NCI-H510A treated with DMSO at 0.1 percent for 48 hours (cell line): ENCODE measurements around the gene TECTA.
"Not testable (repeated sequence)": the region's sequence is repeated elsewhere in the genome, so short reads cannot be mapped to it uniquely, and the experiment has no call there.

Experiments
- DNase-seq: peaks from one replicate; lab custom pipeline; 2025; lab: John Stamatoyannopoulos, UW

TECTA gene

DNA sequence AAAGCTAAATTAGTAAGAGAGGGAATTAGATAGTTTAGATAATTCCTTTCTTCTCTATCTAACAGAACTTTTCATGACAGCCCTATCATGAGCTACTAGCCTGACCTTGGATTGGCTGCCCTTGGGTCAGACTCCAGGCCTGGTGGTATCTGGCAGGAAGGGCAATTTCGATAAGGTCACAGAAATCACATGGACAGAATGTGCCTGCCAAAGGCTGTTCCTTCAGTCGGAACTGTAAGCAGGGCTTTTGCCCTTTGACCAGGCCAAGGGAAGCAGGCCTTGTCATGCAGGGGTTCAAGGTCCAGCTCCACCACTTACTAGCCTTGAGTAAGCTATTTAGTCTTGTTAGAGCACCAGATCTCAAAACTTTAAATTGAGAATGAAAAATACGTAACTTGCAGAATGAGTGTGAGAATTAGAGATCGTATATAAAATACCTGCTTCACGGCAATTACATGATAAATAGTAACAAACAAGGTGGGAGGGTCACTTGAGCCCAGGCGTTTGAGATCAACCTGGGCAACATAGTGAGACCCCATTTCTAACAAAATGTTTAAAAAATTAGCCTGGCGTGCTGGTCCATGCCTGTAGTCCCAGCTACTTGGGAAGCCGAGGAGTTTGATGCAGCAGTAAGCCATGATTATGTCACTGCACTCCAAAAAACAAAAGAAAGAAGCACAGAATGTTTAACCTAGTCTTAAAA, 130.7 kb downstream of the TECTA start:
- DNase-seq = no peak

DNA sequence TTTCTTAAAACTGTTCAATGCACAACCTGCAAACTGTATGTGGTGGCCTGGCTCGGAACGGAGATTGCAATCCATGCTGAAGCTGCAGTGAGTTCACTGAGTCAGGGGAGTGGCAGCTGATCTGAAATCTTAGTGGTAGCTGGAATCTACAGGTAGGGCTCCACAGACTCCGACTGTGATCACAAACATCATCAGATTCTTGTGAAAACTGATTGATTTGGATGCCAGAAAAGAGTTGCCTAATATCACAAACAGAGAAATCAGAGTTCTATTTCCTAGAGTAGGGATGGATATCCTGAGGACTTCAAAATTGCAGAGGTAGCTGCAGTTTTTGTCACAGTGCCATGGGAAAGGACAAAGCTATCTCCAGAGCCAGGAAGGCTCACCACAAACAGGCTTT, 134.0 kb downstream of the TECTA start:
- DNase-seq = no peak

DNA sequence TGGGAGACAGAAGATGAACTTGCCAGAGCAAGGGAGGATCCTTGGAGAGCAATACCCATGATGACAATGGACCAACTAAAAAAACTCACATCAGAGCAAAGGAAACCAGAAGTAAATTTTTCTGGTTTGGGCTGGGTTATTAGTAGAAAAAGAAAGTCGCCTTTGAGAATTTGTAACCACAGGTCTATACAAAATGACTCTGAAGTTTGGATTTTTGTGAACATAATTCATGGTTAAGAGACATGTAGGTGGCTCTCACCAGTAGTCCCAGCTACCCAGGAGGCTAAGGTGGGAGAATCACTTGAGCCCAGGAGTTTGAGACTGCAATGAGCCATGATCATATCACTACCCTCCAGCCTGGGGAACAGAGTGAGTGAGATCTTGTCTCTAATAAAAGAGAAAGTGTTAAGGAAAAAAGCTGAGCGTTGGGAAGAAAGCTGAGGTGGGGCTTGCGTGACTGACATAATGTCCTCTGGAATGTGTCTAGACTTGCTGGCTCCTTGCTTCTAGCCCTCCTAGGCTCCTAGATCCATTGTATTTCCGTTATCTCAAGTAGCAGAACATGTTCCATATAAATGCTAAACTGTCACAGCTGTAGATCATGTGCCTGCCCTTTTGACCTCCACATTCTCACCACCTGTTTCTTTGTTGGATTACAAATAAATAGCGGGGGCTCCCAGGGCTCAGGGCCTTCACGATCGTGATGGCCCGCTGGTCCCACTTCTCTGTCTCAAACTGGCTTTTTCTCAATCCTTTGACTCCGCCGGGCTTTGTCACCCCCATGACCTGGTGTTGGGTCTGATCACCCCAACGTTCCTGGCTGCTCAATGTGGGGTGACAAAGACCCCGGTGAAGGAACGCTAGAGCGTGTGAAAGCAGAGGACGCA, 135.3 kb downstream of the TECTA start:
- DNase-seq = no peak

DNA sequence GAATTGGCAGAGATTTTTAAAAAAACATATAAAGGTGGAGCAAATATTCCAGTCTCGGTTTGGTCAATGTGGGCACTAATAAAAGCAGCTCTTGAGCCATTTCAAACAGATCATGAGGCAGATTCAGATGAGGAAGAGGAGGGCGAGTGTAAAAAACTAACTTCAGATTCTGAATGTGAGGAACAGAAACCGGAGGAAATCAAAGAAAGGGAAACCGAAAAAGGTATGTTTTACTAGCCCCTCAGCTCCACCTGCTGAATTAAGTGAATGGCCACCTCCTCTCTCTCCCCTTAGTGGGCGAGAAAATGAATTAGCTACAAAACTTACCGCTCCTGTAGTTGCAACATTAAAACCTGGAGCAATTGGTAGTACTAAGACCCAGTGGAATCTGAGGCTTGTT, 136.2 kb downstream of the TECTA start:
- DNase-seq = not testable (repeated sequence)

DNA sequence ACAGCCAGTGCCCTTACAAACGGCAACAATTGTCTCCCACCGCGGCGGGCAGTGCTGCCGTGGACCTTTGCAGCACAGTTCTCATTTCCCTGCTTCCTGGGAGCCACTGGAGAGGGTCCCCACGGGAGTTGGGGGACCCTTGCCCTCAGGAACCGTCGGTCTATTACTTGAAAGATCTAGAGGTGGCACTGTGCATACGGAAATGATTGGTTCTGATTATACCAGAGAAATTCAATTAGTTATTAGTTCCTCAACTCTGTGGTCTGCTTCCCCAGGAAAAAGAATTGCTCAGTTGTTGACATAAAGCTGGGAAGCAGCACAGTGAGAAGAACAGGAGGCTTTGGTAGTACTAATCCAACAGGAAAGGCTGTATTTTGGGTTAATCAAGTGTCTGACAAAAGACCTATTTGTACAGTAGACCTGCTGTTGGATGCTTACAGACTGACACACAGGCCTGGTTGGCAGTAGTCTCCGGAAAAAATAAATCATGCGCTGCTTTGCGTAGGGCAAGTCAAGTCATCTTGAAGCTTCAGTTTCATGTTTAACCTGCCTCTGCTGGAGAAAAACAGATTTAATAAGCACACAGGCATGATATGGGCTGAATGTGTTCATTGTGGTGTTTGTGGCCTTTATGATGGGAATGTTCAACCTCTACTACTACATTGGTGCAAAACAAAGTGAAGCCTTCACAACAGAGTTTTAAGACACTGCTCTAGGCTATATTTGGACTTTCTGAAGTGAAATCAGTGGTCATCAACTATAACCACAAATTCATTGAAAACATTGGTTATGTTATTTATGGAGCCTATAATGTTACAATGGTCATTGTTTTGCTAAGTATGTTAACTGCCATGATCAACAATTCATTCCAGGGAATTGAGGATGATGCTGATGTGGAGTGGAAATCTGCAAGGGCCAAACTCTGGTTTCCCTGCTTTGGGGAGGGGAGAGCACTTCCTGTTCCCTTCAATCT, 136.9 kb downstream of the TECTA start:
- DNase-seq = no peak

DNA sequence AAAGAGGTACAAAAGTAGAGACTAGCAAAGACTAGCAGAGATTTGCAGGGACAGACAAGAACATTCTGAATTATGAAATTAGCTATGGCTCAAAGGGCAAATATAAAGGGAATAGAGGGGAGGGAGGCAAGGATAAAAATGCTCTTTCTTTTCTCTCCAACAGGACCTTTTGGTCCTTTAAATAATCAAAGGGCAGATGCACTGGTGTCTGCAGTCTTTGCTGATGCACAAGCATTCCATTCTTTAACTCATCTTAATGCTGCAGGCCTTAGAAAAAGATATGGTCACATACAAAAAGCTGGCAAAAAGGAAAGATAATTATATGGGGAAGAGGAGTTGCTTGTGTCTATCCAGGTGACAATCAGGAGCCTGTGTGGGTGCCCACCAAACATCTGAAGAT, 137.9 kb downstream of the TECTA start:
- no peak for DNase-seq

DNA sequence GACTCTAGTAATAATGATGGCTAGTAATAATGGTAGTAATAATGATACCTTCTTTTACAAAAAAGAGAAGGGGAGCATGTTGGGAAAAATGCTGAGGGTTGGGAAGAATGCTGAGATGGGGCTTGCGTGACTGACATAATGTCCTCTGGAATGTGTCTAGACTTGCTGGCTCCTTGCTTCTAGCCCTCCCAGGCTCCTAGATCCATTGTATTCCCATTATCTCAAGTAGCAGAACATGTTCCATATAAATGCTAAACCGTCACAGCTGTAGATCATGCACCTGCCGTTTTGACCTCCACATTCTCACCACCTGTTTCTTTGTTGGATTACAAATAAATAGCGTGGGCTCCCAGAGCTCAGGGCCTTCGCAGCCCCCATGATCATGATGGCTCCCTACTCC, 139.0 kb downstream of the TECTA start:
- not testable (repeated sequence) for DNase-seq

DNA sequence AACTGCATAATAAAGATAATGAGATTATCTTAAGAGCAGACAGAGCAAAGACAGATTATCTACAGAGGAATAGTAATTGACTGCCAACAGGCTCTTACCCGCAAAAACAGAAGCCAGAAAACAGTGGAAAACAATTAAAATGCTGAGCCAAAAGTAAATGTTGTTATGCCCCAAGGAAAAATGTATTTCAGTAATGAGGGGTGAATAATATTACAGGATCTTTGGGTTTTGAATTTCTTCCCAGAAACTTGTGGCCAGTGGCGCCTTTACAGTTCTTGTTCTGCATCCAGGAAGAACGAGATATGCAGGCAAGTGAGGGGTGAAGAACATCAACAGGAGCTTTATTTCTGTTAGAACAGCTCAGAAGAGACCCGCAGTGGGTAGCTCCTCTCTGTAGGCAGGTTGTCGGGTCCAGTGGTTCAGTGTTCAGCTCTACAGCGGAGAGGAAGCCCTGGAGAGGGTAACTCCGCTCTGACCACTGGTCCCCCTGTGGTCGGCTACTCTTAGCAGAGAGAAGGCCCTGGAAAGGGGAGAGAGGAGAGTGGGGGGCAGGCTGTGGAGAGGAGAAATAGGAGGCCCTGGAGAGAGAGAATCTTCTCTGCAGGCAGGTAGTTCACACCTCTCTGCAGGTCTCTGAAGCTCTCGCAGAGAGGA, 139.7 kb downstream of the TECTA start:
- no peak for DNase-seq
